HG03097 (cell line): ENCODE data around the gene PHF11.
"Not testable (repeated sequence)": the region's sequence is repeated elsewhere in the genome, so short reads cannot be mapped to it uniquely, and the experiment has no call there.

Source experiments
- ATAC-seq: cut with Tn5 transposase; IDR thresholded peaks from one replicate; pipeline ENCODE4 v1.9.1; 2021; ENCODE audit not compliant: unreplicated experiment, low FRiP score

Gene PHF11

GRCh38 chr13:49543656-49544055 is 47.9 kb downstream of the PHF11 start:
- ATAC-seq = no peak

DNA sequence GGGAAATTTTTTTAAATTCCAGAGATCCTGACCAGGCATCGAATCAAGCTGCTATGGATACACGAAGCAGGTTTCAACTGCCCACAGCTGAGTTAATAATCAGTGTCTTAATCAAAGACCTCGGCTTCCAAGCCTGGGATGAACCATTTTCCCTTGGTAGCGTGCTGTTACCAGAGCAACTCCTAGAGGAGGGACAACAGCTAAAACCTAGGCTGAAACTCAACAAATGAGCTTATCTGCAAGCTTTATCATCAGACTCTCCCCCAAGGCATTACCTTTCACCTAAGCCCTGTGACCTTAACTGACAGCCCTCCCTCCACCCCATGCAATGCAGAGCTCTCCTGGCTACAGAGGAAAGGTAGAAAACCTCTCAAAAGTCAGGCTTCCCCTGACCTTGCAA is 49.9 kb downstream of the PHF11 start:
- no peak for ATAC-seq

DNA sequence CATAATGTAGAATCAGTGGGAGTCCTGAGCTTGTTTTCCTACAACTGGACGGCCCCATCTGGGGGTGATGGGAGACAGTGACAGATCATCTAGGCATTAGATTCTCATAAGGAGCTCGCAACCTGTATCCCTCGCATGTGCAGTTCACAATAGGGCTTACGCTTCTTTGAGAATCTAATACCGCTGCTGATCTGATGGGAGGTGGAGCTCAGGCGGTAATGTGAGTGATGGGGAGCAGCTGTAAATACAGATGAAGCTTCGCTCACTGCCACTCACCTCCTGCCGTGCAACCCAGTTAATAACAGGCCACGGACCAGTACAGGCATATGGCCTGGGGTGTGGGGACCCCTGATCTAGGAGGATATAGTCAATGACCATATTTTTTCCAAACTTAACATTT is 50.8 kb downstream of the PHF11 start:
- no peak for ATAC-seq

DNA sequence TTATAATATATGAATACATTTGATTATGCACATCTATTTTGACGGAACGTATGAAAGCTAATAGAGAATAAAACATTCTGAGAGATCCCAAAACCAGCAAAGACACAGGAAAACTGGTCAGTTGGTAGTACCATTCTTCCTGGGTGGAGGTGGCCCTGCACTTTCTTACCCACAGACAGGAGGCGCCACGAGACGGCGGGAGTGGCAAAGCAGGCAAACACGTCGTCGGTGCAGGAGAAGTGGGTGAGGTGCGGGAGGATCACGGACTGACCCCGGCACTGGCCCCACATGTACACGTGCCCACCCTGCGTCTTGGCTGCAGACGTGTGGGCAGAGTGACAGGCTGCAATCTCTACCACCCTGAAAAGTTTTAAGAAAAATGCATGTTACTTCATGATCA is 53.5 kb downstream of the PHF11 start:
- no peak for ATAC-seq

- no peak for ATAC-seq
Observed at GRCh38 chr13:49550942-49551644, 55.3 kb downstream of the PHF11 start.

DNA sequence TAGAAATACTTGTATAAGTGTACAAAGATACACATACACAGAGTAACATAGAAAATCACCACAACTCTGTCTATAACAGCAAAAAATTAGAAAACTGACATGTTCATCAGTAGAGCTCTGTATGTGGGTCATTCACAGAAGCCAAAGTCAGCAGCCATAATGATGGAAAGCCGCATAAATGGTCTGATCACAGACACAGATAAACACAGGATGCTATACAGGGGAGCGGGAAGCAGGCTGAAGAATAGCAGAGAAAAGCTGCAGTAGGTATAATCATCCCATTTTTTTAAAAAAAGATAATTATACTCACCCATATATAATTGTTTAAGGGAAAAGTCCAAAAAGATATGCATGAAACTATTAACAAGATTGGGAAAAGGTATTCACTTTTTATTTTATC is 58.1 kb downstream of the PHF11 start:
- no peak for ATAC-seq

GRCh38 chr13:49554387-49554786 is 58.6 kb downstream of the PHF11 start:
- no peak for ATAC-seq

DNA sequence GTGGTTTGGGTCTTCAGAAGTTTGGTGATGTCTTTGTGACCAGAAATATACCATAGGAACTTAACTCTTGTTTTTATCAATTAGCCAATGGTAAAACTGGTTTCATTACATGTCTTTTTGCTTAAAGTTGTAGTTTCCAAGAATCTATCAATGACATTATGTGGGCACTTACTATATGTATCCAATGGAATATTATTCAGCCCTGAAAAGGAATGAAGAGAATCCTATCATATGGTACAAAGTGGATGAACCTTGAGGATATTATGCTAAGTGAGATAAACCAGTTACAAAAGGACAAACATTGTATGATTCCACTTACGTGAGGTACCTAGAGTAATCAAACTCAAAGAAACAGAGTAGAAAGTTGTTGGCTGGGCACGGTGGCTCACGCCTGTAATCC is 63.3 kb downstream of the PHF11 start:
- ATAC-seq = no peak

DNA sequence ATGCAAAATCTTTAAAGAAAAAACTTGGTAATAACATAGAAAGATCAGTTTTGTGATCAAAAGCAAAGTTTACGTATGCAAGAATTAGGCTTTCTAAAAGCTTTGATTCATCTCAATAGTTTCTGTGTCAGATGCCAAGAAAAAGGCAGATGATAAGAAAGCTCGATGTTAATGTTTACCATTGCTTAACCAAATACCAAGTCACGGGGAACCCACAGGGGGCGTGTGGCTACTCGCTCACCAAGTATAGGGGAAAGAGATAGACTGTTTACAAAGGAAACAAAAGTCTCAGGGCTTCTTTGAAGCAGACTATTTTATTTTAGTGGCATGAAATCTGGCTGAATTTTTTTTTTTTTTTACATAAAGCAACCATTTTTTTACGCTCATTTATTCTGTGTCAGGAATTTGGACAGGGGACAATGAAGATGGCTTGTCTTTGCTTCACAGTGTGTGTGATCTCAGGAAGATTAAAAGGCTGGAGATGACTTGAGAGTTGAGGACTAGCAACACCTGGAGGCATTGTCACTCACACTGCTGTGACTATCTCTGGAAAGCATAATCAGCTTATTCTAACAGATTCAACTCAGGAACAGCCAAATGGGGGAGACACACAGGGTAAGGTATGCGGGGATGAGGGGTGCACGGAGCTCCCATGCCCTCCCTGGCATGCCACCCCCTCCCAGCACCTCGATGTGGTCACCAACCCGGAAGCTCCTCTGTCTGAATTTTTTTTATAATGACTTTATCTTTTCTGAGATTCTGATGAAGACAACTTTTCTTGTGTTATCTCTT is 64.7 kb downstream of the PHF11 start:
- ATAC-seq = peak; percentile 85

- ATAC-seq = no peak
Observed at GRCh38 chr13:49561062-49561410, 65.3 kb downstream of the PHF11 start.

DNA sequence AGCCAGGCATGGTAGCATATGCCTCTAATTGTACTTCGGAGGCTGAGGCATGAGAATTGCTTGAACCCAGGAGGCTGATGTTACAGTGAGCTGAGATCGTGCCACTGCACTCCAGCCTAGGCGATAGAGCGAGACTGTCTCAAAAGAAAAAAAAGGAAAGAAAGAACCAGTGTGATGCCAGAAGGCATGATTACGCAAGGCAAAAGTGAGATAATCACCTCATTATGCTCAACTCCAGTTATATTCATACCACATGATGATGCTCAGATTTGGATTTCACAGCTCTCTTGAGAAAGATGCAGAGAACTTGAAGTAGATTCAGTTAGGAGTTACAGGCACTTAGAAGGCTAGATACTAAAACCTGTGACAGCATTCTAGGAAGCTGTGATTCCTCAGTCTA is 67.8 kb downstream of the PHF11 start:
- ATAC-seq = no peak

DNA sequence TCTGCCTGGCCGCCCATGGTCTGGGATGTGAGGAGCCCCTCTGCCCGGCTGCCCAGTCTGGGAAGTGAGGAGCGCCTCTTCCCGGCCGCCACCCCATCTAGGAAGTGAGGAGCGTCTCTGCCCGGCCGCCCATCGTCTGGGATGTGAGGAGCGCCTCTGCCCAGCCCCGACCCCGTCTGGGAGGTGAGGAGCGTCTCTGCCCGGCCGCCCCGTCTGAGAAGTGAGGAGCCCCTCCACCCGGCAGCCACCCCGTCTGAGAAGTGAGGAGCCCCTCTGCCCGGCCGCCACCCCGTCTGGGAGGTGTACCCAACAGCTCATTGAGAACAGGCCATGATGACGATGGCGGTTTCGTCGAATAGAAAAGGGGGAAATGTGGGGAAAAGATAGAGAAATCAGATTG is 69.7 kb downstream of the PHF11 start:
- ATAC-seq = not testable (repeated sequence)

DNA sequence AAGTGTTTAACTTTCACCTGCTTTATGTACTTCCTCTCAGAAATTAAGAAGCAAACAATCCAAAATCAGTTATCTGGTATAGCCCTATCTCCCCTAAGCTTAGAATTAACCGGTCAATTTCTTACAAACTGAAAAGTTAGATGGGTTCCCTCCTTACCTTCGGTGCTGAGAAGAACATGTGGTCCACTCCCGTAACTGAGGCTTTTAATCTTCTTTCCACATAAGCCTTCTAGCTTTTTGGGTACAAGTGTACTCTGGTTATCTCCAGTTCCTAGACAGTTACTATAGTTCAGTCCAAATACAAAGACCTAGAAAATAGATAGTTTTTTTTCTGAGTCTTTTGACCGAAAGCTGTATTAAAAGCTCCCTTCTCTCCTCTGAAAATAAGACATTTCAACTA is 70.7 kb downstream of the PHF11 start:
- ATAC-seq = no peak

DNA sequence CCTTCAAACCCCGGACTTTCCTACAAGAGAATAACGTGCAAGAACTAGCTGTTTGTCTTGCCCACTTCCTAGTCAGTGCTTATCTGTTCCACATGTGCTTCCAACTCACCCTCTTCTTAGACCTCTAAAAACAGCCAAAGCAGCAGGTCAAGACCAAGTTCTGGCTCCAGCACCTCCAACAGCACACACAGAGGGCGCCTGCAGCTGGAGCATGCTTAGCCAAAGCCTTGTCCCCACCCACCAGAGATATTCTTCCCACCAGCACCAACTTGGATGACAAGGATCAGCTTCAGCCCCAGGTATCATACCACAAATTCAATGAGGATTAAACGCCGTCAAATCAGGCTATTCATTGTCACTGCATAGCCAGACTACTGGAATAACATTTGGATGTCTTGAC is 71.7 kb downstream of the PHF11 start:
- no peak for ATAC-seq

- no peak for ATAC-seq
Observed at GRCh38 chr13:49569993-49570689, 74.4 kb downstream of the PHF11 start.

DNA sequence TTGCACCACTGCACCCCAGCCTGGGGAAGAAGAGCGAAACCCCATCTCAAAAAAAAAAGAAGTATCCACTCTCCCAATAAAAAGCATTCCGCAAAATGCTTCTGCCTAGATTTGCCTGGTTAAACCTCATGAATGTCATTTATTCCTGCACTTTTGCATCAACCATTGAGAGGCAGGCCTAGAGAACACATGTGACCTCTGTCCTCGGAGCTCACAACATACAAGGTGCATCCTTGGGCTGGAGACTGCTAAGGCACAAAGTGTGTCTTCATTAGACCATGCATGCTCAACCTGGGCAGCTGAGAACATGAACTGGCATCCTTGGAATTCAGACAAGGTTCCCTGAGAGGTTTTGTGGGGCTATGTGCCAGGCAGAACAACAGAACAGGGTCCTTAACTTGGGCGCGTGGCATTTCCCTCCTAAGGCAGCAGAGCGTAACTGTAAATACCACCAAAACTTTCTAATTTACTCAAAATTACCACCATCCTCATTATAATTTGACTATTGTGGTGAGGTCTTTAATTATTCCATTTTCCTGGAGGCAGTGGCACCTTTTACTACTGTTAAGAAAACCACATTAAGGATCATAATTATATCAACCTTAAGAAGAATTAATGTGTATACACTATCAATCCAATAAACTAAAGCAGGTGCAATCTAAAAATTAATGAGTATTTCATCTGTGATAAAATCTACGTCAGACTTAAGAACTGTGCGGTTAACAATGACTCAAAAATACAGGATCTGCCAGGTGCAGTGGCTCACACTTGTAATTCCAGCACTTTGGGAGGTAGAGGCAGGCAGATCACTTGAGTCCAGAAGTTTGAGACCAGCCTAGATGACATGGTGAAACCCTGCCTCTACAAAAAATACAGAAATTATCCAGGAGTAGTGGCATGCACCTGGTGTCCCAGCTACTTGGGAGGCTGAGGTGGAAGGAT is 75.8 kb downstream of the PHF11 start:
- ATAC-seq = no peak
